Measurements from ENCODE around the gene NTN1.

- no peak for TF ChIP-seq POLR2A (IDR thresholded peaks at IDR 0.05; ENCODE audit: low read depth, low read length)
- no peak for TF ChIP-seq SPI1 (IDR thresholded peaks at IDR 0.05; ENCODE audit: low read depth, low read length)
- TF ChIP-seq POLR2AphosphoS5 (IDR thresholded peaks at IDR 0.05; ENCODE audit: low read depth, low read length) = no peak
- TF ChIP-seq TAF1 (IDR thresholded peaks at IDR 0.05; ENCODE audit: low read depth, low read length) = no peak
- TF ChIP-seq PAX5 (IDR thresholded peaks at IDR 0.05; ENCODE audit: insufficient read depth, low read length, severe bottlenecking) = no peak
Observed at GRCh38 chr17:9183306-9183705, 162.0 kb downstream of the NTN1 start.
